Panc1 (cell line): Measurements from ENCODE around the gene FCRL2.

Source experiments
- POLR2AphosphoS5 ChIP-seq: IDR thresholded peaks from 2 replicates; pipeline ENCODE4 v1.6.1; 2012; ENCODE audit warnings: mild to moderate bottlenecking, low read depth, low read length, moderate library complexity
- SIN3A ChIP-seq: IDR thresholded peaks from 2 replicates; pipeline ENCODE4 v1.6.1; 2012; ENCODE audit warnings: low read depth, mild to moderate bottlenecking, low read length, moderate library complexity, borderline replicate concordance; ENCODE audit not compliant: insufficient read depth
- TCF7L2 ChIP-seq: IDR thresholded peaks from 2 replicates; pipeline ENCODE4 v1.6.1; 2011; ENCODE audit warnings: mild to moderate bottlenecking, low read depth, low read length, inconsistent platforms
- TF ChIP-seq, protein P1 (sequence below): fragments of 450-650 bp; IDR thresholded peaks from 2 replicates; pipeline ENCODE4 v1.5.1; 2017; ENCODE audit warnings: mild to moderate bottlenecking
- TF ChIP-seq, protein P2 (sequence below), 2 experiments: IDR thresholded peaks; 2 replicates each; pipeline ENCODE4 v1.6.1; 2011 to 2012; ENCODE audit warnings: low read depth in 2 of 2, control low read depth in 1 of 2, low read length in 1 of 2, mild to moderate bottlenecking in 1 of 2, moderate library complexity in 1 of 2; ENCODE audit not compliant: insufficient read depth in 1 of 2

DNA sequence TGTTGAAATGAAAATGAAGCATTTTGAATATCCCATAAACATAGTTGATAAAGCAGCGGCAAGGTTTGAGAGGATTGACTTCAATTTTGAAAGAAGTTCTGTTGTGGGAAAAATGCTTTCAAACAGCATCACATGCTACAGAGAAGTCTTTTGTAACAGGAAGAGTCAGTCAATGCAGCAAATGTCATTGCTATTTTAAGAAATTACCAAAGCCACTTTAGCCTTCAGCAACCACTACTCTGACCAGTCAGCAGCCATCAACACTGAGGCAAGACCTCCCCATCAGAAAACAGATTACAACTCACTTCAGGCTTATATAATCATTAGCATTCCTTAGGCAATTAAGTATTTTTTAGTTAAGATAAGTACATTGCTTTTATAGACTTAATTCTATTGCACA is 42.6 kb downstream of the FCRL2 start:
- TF ChIP-seq, protein P1, sequence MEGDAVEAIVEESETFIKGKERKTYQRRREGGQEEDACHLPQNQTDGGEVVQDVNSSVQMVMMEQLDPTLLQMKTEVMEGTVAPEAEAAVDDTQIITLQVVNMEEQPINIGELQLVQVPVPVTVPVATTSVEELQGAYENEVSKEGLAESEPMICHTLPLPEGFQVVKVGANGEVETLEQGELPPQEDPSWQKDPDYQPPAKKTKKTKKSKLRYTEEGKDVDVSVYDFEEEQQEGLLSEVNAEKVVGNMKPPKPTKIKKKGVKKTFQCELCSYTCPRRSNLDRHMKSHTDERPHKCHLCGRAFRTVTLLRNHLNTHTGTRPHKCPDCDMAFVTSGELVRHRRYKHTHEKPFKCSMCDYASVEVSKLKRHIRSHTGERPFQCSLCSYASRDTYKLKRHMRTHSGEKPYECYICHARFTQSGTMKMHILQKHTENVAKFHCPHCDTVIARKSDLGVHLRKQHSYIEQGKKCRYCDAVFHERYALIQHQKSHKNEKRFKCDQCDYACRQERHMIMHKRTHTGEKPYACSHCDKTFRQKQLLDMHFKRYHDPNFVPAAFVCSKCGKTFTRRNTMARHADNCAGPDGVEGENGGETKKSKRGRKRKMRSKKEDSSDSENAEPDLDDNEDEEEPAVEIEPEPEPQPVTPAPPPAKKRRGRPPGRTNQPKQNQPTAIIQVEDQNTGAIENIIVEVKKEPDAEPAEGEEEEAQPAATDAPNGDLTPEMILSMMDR = no peak
- TF ChIP-seq SIN3A (no peak), POLR2AphosphoS5 (no peak), TCF7L2 (no peak)
- TF ChIP-seq, protein P2, sequence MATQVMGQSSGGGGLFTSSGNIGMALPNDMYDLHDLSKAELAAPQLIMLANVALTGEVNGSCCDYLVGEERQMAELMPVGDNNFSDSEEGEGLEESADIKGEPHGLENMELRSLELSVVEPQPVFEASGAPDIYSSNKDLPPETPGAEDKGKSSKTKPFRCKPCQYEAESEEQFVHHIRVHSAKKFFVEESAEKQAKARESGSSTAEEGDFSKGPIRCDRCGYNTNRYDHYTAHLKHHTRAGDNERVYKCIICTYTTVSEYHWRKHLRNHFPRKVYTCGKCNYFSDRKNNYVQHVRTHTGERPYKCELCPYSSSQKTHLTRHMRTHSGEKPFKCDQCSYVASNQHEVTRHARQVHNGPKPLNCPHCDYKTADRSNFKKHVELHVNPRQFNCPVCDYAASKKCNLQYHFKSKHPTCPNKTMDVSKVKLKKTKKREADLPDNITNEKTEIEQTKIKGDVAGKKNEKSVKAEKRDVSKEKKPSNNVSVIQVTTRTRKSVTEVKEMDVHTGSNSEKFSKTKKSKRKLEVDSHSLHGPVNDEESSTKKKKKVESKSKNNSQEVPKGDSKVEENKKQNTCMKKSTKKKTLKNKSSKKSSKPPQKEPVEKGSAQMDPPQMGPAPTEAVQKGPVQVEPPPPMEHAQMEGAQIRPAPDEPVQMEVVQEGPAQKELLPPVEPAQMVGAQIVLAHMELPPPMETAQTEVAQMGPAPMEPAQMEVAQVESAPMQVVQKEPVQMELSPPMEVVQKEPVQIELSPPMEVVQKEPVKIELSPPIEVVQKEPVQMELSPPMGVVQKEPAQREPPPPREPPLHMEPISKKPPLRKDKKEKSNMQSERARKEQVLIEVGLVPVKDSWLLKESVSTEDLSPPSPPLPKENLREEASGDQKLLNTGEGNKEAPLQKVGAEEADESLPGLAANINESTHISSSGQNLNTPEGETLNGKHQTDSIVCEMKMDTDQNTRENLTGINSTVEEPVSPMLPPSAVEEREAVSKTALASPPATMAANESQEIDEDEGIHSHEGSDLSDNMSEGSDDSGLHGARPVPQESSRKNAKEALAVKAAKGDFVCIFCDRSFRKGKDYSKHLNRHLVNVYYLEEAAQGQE (IDR thresholded peaks at IDR 0.05; ENCODE audit: insufficient read depth in 1 of 2, low read depth in 2 of 2, low read length in 1 of 2) = no peak
